Smooth muscle cell (in vitro differentiated cells): ENCODE results near the gene ITPKB. TPM values are rescaled to one million over a fixed set of nuclear protein-coding genes. Genes with fewer than 3 reads are reported as not detected.

ENCODE experiments used
- DNase-seq: peaks from one replicate; lab custom pipeline; 2025; ENCODE audit not compliant: unreplicated experiment; lab: John Stamatoyannopoulos, UW
- H2AFZ ChIP-seq: fragments of 200-600 bp; sonication (generic); 2 replicates; pipeline ENCODE4 v1.6.0; 2016; ENCODE audit warnings: antibody characterized with exemption, low read depth, mild to moderate bottlenecking
- H3F3A ChIP-seq: fragments of 200-600 bp; sonication (generic); 2 replicates; pipeline ENCODE4 v1.6.0; 2017; ENCODE audit warnings: antibody characterized with exemption, low read depth
- H3K27ac ChIP-seq: fragments of 200-600 bp; sonication (generic); 2 replicates; pipeline ENCODE4 v1.5.1; 2016; ENCODE audit warnings: low read depth, mild to moderate bottlenecking
- H3K27me3 ChIP-seq: fragments of 200-600 bp; sonication (generic); 2 replicates; pipeline ENCODE4 v1.6.1; 2016; ENCODE audit warnings: low read depth, mild to moderate bottlenecking
- H3K36me3 ChIP-seq: fragments of 200-600 bp; sonication (generic); 2 replicates; pipeline ENCODE4 v1.5.1; 2016; ENCODE audit warnings: low read depth
- H3K4me1 ChIP-seq: fragments of 200-600 bp; sonication (generic); 2 replicates; pipeline ENCODE4 v1.5.1; 2016; ENCODE audit warnings: low read depth
- H3K4me2 ChIP-seq: fragments of 200-600 bp; sonication (generic); 2 replicates; pipeline ENCODE4 v1.6.0; 2016; ENCODE audit warnings: mild to moderate bottlenecking
- H3K4me3 ChIP-seq: fragments of 200-600 bp; sonication (generic); 2 replicates; pipeline ENCODE4 v1.5.1; 2016; ENCODE audit warnings: mild to moderate bottlenecking
- H3K79me2 ChIP-seq: fragments of 200-600 bp; sonication (generic); 2 replicates; pipeline ENCODE4 v1.6.0; 2016; ENCODE audit warnings: low read depth, mild to moderate bottlenecking
- H3K9ac ChIP-seq: fragments of 200-600 bp; sonication (generic); 2 replicates; pipeline ENCODE4 v1.6.0; 2016; ENCODE audit warnings: low read depth
- H3K9me3 ChIP-seq: fragments of 200-600 bp; sonication (generic); replicated peaks from 2 replicates; pipeline ENCODE4 v1.5.1; 2016; ENCODE audit warnings: low read depth
- H4K20me1 ChIP-seq: fragments of 200-600 bp; sonication (generic); 2 replicates; pipeline ENCODE4 v1.6.0; 2016; ENCODE audit warnings: low read depth
- CTCF ChIP-seq: fragments of 200-600 bp; sonication (generic); IDR thresholded peaks from 2 replicates; pipeline ENCODE4 v1.5.1; 2017; ENCODE audit warnings: borderline replicate concordance, mild to moderate bottlenecking, antibody characterized with exemption; ENCODE audit not compliant: insufficient read depth, poor library complexity, severe bottlenecking
- WGBS: methylation state at CpG from one replicate; pipeline ENCODE4 v1.1.7; 2016; ENCODE audit warnings: low lambda C conversion rate; 5-methylcytosine and 5-hydroxymethylcytosine counted together
- polyA plus RNA-seq: library from polyadenylated mRNA; unstranded; fragments of >200 nt; fragmentation: Nextera tagmentation; extraction: Ambion mirVana; gene quantifications from 2 replicates; pipeline ENCODE4 v1.2.1, GENCODE V29; 2016
- total RNA-seq: library from RNA; depleted of rRNA; stranded (reverse); fragments of >200 nt; gene quantifications from 2 replicates; pipeline ENCODE4 v1.2.3, GENCODE V29; 2014

ITPKB gene
- total and polyA plus RNA-seq, 2 experiments from 2014 or later: 8.9 to 11.4 TPM

GRCh38 chr1:226679853-226680516 lies 59.1 kb downstream of the ITPKB start:
- no peaks in the 10 kb centered on the region for H3K27me3 ChIP-seq
- no peaks in the 10 kb centered on the region for H3F3A ChIP-seq
- peak overlapping the region; percentile 59 for H3K4me3 ChIP-seq
- H3K4me1 ChIP-seq: peaks cover 30% of the 10 kb centered on the region
- peak overlapping the region; percentile 89 for H3K9ac ChIP-seq
- no peak for TF ChIP-seq CTCF
- peak overlapping the region; percentile 86 for H2AFZ ChIP-seq
- peak; percentile 57 for DNase-seq
- H3K79me2 ChIP-seq: no peaks in the 10 kb centered on the region
- no peaks in the 10 kb centered on the region for H4K20me1 ChIP-seq
- H3K9me3 ChIP-seq: no peaks in the 10 kb centered on the region
- no peaks in the 10 kb centered on the region for H3K36me3 ChIP-seq
- 5% methylated on average over 21 of the region's 22 CpGs for WGBS
- peak overlapping the region; percentile 93 for H3K27ac ChIP-seq
- peak overlapping the region; percentile 89 for H3K4me2 ChIP-seq

- Histone ChIP-seq H3K27ac (peak overlapping the region; percentile 93), H3K4me3 (no peak overlapping the region)
- TF ChIP-seq CTCF: no peak
Measured at GRCh38 chr1:226679262-226679661, 59.8 kb downstream of the ITPKB start.

GRCh38 chr1:226678701-226679100 lies 60.4 kb downstream of the ITPKB start:
- no peak for DNase-seq
- H3K9me3 ChIP-seq: no peaks in the 10 kb centered on the region
- H2AFZ ChIP-seq: no peak overlapping the region
- no peak overlapping the region for H3K9ac ChIP-seq
- TF ChIP-seq CTCF: no peak
- no peaks in the 10 kb centered on the region for H4K20me1 ChIP-seq
- H3K27me3 ChIP-seq: no peaks in the 10 kb centered on the region
- H3K79me2 ChIP-seq: peaks cover 9% of the 10 kb centered on the region
- H3F3A ChIP-seq: no peaks in the 10 kb centered on the region
- H3K27ac ChIP-seq: no peak overlapping the region
- no peak overlapping the region for H3K4me3 ChIP-seq
- H3K4me2 ChIP-seq: no peak overlapping the region
- 90% methylated on average over 8 of the region's 8 CpGs for WGBS
- no peaks in the 10 kb centered on the region for H3K36me3 ChIP-seq
- peaks cover 30% of the 10 kb centered on the region for H3K4me1 ChIP-seq

More at GRCh38 chr1:226679262-226679661, 59.8 kb downstream of the ITPKB start:
- Histone ChIP-seq H3K79me2 (peaks cover 4% of the 10 kb centered on the region), H3K27me3 (no peaks in the 10 kb centered on the region), H4K20me1 (no peaks in the 10 kb centered on the region), H3K9ac (no peak overlapping the region), H3K4me1 (peaks cover 30% of the 10 kb centered on the region), H3K4me2 (peak overlapping the region; percentile 89), H2AFZ (no peak overlapping the region), H3K9me3 (no peaks in the 10 kb centered on the region), H3K36me3 (no peaks in the 10 kb centered on the region), H3F3A (no peaks in the 10 kb centered on the region)
- WGBS: 84% methylated on average over 2 of the region's 2 CpGs
- DNase-seq: no peak

GRCh38 chr1:226678251-226678650 lies 60.8 kb downstream of the ITPKB start:
- no peak overlapping the region for H3K9ac ChIP-seq
- no peaks in the 10 kb centered on the region for H3K36me3 ChIP-seq
- no peak overlapping the region for H2AFZ ChIP-seq
- no peak for TF ChIP-seq CTCF
- no peaks in the 10 kb centered on the region for H4K20me1 ChIP-seq
- DNase-seq: no peak
- H3K4me1 ChIP-seq: peaks cover 30% of the 10 kb centered on the region
- no peaks in the 10 kb centered on the region for H3F3A ChIP-seq
- no peak overlapping the region for H3K4me2 ChIP-seq
- H3K4me3 ChIP-seq: no peak overlapping the region
- H3K79me2 ChIP-seq: peaks cover 12% of the 10 kb centered on the region
- no peak overlapping the region for H3K27ac ChIP-seq
- H3K27me3 ChIP-seq: no peaks in the 10 kb centered on the region
- 95% methylated on average over 2 of the region's 2 CpGs for WGBS
- no peaks in the 10 kb centered on the region for H3K9me3 ChIP-seq
